MM.1S (cell line): ENCODE data around the gene PRKG1.

ENCODE experiments used
- DNase-seq: peaks from one replicate; pipeline ENCODE4 v3.0.0-alpha.2; 2015
- H2AFZ ChIP-seq: fragments of 300-600 bp; sonication (generic); 2 replicates; pipeline ENCODE4 v1.6.0; 2016; ENCODE audit warnings: antibody characterized with exemption, low read length
- H3F3A ChIP-seq: fragments of 300-600 bp; sonication (generic); 2 replicates; pipeline ENCODE4 v1.6.1; 2016; ENCODE audit warnings: mild to moderate bottlenecking, antibody characterized with exemption, low read length, moderate library complexity, mixed read lengths; ENCODE audit not compliant: insufficient read depth
- H3K27ac ChIP-seq: fragments of 300-600 bp; sonication (generic); 2 replicates; pipeline ENCODE4 v1.5.1; 2016; ENCODE audit warnings: mild to moderate bottlenecking, low read length
- H3K27me3 ChIP-seq: fragments of 300-600 bp; sonication (generic); replicated peaks from 2 replicates; pipeline ENCODE4 v1.6.0; 2016; ENCODE audit warnings: low read length; ENCODE audit not compliant: insufficient read depth
- H3K36me3 ChIP-seq: fragments of 300-600 bp; sonication (generic); replicated peaks from 2 replicates; pipeline ENCODE4 v1.6.1; 2016; ENCODE audit warnings: mild to moderate bottlenecking, low read length, mixed read lengths; ENCODE audit not compliant: insufficient read depth
- H3K4me1 ChIP-seq: fragments of 300-600 bp; sonication (generic); 2 replicates; pipeline ENCODE4 v1.6.1; 2016; ENCODE audit warnings: low read length, mixed read lengths
- H3K4me2 ChIP-seq: fragments of 300-600 bp; sonication (generic); 2 replicates; pipeline ENCODE4 v1.6.0; 2016; ENCODE audit warnings: low read depth, low read length
- H3K4me3 ChIP-seq: fragments of 300-600 bp; sonication (generic); 2 replicates; pipeline ENCODE4 v1.5.1; 2016; ENCODE audit warnings: low read length, mixed read lengths
- H3K79me2 ChIP-seq: fragments of 300-600 bp; sonication (generic); 2 replicates; pipeline ENCODE4 v1.6.1; 2016; ENCODE audit warnings: mixed run types, low read length, mixed read lengths
- H3K9ac ChIP-seq: fragments of 300-600 bp; sonication (generic); 2 replicates; pipeline ENCODE4 v1.6.1; 2016; ENCODE audit warnings: low read length, mixed read lengths
- H3K9me2 ChIP-seq: fragments of 300-600 bp; sonication (generic); replicated peaks from 2 replicates; pipeline ENCODE4 v1.6.1; 2016; ENCODE audit warnings: mild to moderate bottlenecking, low read length, mixed read lengths; ENCODE audit not compliant: insufficient read depth
- H3K9me3 ChIP-seq: fragments of 300-600 bp; sonication (generic); replicated peaks from 2 replicates; pipeline ENCODE4 v1.6.1; 2016; ENCODE audit warnings: mild to moderate bottlenecking, low read length, mixed read lengths; ENCODE audit not compliant: insufficient read depth
- H4K20me1 ChIP-seq: fragments of 300-600 bp; sonication (generic); 2 replicates; pipeline ENCODE4 v1.6.1; 2016; ENCODE audit warnings: mild to moderate bottlenecking, low read length, moderate library complexity, mixed read lengths; ENCODE audit not compliant: insufficient read depth
- EZH2 ChIP-seq: fragments of 300-600 bp; sonication (generic); optimal IDR thresholded peaks from 2 replicates; pipeline ENCODE3; 2017; ENCODE audit warnings: low read depth, mild to moderate bottlenecking, antibody characterized with exemption, low read length, mixed read lengths
- EZH2phosphoT487 ChIP-seq: fragments of 300-600 bp; sonication (generic); IDR thresholded peaks from 2 replicates; pipeline ENCODE4 v1.6.1; 2018; ENCODE audit warnings: antibody characterized with exemption, low read length
- TF ChIP-seq, protein P1 (sequence below): fragments of 300-600 bp; sonication (generic); IDR thresholded peaks from 2 replicates; pipeline ENCODE4 v1.5.1; 2016; ENCODE audit warnings: antibody characterized with exemption, low read length, mixed read lengths

The PRKG1 gene

GRCh38 chr10:52027055-52027705 is 952.9 kb downstream of the PRKG1 start:
- Histone ChIP-seq H3K9me3 (no peaks in the 10 kb centered on the region), H3K9ac (no peak overlapping the region), H3K27ac (no peak overlapping the region), H3K79me2 (no peaks in the 10 kb centered on the region), H2AFZ (no peak overlapping the region), H3K4me2 (no peak overlapping the region), H3K27me3 (no peaks in the 10 kb centered on the region), H4K20me1 (no peaks in the 10 kb centered on the region), H3K4me3 (no peak overlapping the region), H3K36me3 (no peaks in the 10 kb centered on the region), H3F3A (no peaks in the 10 kb centered on the region), H3K4me1 (no peaks in the 10 kb centered on the region), H3K9me2 (no peaks in the 10 kb centered on the region)
- TF ChIP-seq EZH2phosphoT487 = no peak
- TF ChIP-seq, protein P1, sequence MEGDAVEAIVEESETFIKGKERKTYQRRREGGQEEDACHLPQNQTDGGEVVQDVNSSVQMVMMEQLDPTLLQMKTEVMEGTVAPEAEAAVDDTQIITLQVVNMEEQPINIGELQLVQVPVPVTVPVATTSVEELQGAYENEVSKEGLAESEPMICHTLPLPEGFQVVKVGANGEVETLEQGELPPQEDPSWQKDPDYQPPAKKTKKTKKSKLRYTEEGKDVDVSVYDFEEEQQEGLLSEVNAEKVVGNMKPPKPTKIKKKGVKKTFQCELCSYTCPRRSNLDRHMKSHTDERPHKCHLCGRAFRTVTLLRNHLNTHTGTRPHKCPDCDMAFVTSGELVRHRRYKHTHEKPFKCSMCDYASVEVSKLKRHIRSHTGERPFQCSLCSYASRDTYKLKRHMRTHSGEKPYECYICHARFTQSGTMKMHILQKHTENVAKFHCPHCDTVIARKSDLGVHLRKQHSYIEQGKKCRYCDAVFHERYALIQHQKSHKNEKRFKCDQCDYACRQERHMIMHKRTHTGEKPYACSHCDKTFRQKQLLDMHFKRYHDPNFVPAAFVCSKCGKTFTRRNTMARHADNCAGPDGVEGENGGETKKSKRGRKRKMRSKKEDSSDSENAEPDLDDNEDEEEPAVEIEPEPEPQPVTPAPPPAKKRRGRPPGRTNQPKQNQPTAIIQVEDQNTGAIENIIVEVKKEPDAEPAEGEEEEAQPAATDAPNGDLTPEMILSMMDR = no peak
- TF ChIP-seq EZH2 = no peak
- DNase-seq = no peak

- Histone ChIP-seq H3K79me2 (no peaks in the 10 kb centered on the region), H3F3A (no peaks in the 10 kb centered on the region), H3K4me2 (no peak overlapping the region), H3K27ac (no peak overlapping the region), H3K9me2 (no peaks in the 10 kb centered on the region), H3K4me1 (no peaks in the 10 kb centered on the region), H3K9me3 (no peaks in the 10 kb centered on the region), H3K4me3 (no peak overlapping the region), H3K9ac (no peak overlapping the region), H3K27me3 (no peaks in the 10 kb centered on the region), H4K20me1 (no peaks in the 10 kb centered on the region), H2AFZ (no peak overlapping the region), H3K36me3 (no peaks in the 10 kb centered on the region)
- TF ChIP-seq EZH2phosphoT487 (no peak), EZH2 (no peak)
- TF ChIP-seq, protein P1 = no peak
- DNase-seq = no peak
These were observed 954.2 kb downstream of the PRKG1 start for GRCh38 chr10:52028523-52028858.

DNA sequence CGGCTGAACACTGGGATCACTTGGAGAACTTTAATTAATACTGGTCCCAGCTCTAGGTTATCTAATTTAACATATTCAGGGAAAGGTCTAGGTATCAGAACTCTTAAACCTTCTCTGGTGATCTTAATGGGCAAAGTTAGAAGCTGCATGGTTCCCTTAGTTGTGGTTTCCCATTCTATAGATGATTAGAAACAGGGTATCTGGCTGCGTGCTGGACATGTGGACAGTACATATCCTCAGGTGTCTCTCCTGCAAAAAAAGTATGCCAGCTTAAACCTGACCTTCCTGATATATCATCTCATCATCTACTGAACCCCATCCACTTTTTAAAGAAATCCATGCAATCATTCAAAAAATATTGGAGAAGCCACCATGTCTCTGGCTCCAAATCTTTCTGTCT is 955.3 kb downstream of the PRKG1 start:
- Histone ChIP-seq H3K9me3 (no peaks in the 10 kb centered on the region), H3K79me2 (no peaks in the 10 kb centered on the region), H3K9me2 (no peaks in the 10 kb centered on the region), H3K4me1 (no peaks in the 10 kb centered on the region), H3F3A (no peaks in the 10 kb centered on the region), H3K27me3 (no peaks in the 10 kb centered on the region), H3K4me3 (no peak overlapping the region), H3K36me3 (no peaks in the 10 kb centered on the region), H4K20me1 (no peaks in the 10 kb centered on the region), H3K4me2 (no peak overlapping the region), H2AFZ (no peak overlapping the region), H3K9ac (no peak overlapping the region), H3K27ac (no peak overlapping the region)
- DNase-seq = no peak
- TF ChIP-seq, protein P1 = no peak
- TF ChIP-seq EZH2 (no peak), EZH2phosphoT487 (no peak)
